AG04450 (cell line): ENCODE data around the gene ZNF507. TPM values are rescaled to one million over a fixed set of nuclear protein-coding genes. Genes with fewer than 3 reads are reported as not detected.

Source experiments
- CTCF ChIA-PET: fragments of 300-600, 350-600 bp; formaldehyde crosslinking; extraction: SDS; loops from one replicate; lab custom pipeline; 2022; ENCODE audit warnings: antibody characterized with exemption, inconsistent platforms; lab: Charles Lee
- POLR2A ChIA-PET: fragments of 350-600 bp; formaldehyde crosslinking; extraction: SDS; loops from one replicate; lab custom pipeline; 2021; ENCODE audit warnings: antibody characterized with exemption, inconsistent platforms; lab: Yijun Ruan, JAX
- DNase-seq: peaks from one replicate; pipeline ENCODE4 v3.0.0-alpha.2; 2011; ENCODE audit warnings: low read depth, low spot score
- H3K27ac ChIP-seq: one replicate; pipeline ENCODE4 v1.5.1; 2012; ENCODE audit warnings: low read depth, low read length, control low read depth
- H3K27me3 ChIP-seq: one replicate; pipeline ENCODE4 v1.6.0; 2012; ENCODE audit warnings: low read length; ENCODE audit not compliant: control insufficient read depth, insufficient read depth
- H3K4me3 ChIP-seq: 2 replicates; pipeline ENCODE4 v1.5.1; 2011; ENCODE audit warnings: mild to moderate bottlenecking, low read depth, low read length, control low read depth
- H3K9me3 ChIP-seq: 2 replicates; pipeline ENCODE4 v1.5.1; 2012; ENCODE audit warnings: low read length; ENCODE audit not compliant: control insufficient read depth, insufficient read depth
- CTCF ChIP-seq: IDR thresholded peaks from 2 replicates; pipeline ENCODE4 v1.5.1; 2011; ENCODE audit warnings: low read depth, low read length, control low read depth, inconsistent platforms
- polyA plus RNA-seq: library from polyadenylated mRNA; depleted of rRNA; stranded (reverse); fragments of >200 nt; gene quantifications from 2 replicates; pipeline ENCODE4 v1.2.3, GENCODE V29; 2011

The ZNF507 gene
- polyA plus RNA-seq, 1 experiment: 20.3 TPM

DNA sequence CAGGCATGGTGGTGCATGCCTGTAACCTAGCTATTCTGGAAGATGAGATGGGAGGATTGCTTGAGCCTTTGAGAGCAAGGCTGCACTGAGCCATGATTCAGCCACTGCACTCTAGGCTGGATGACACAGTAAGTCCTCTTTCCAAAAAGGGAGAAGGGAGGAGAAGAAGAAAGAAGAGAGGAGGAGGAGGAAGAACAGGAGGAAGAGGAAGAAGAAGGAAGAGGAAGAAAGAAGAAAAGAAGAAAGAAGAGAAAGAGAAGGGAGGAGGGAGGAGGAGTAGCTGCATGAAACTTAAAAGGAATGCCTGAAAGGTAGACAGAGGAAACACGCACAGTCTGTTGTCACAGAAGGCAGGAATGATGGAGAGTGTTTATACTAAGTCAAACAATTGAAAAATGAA lies 56.6 kb downstream of the ZNF507 start:
- Histone ChIP-seq H3K27me3 (no peaks in the 10 kb centered on the region), H3K27ac (no peak overlapping the region), H3K9me3 (no peaks in the 10 kb centered on the region; the same call in 1 of the 2 replicates), H3K4me3 (no peak overlapping the region)
- POLR2A ChIA-PET: no interaction called here
- CTCF ChIA-PET: no interaction called here
- DNase-seq: no peak
- TF ChIP-seq CTCF: no peak

- Histone ChIP-seq H3K9me3 (no peaks in the 10 kb centered on the region; the same call in 1 of the 2 replicates), H3K27me3 (no peaks in the 10 kb centered on the region), H3K4me3 (no peak overlapping the region), H3K27ac (no peak overlapping the region)
- TF ChIP-seq CTCF: no peak
- CTCF ChIA-PET: no interaction called here
- no peak for DNase-seq
- POLR2A ChIA-PET: interaction anchor here (0.7 kb wide), 1 partner anchor 29 kb away, joined by 3 read pairs; no protein-coding TSS in a partner anchor
These were observed 58.0 kb downstream of the ZNF507 start for GRCh38 chr19:32403291-32403995.

GRCh38 chr19:32404213-32404932 lies 59.0 kb downstream of the ZNF507 start:
- peak overlapping the region; percentile 77 for H3K27ac ChIP-seq
- CTCF ChIA-PET: no interaction called here
- no peak for DNase-seq

GRCh38 chr19:32404933-32405430 lies 59.6 kb downstream of the ZNF507 start:
- TF ChIP-seq CTCF: no peak
- no peak for DNase-seq
- POLR2A ChIA-PET: interaction anchor here (0.6 to 1.9 kb wide), 12 partner anchors 9 to 68 kb away, joined by 4 to 45 read pairs (median 6); partner anchors contain the start of gene ZNF507
- Histone ChIP-seq H3K9me3 (no peaks in the 10 kb centered on the region; the same call in 1 of the 2 replicates), H3K4me3 (peak overlapping the region; percentile 83), H3K27me3 (no peaks in the 10 kb centered on the region), H3K27ac (peak overlapping the region; percentile 77)
- CTCF ChIA-PET: interaction anchor here (0.6 to 1.0 kb wide), 2 partner anchors 48 to 252 kb away, joined by 4 to 7 read pairs; no protein-coding TSS in a partner anchor

More at GRCh38 chr19:32404213-32404932, 59.0 kb downstream of the ZNF507 start:
- TF ChIP-seq CTCF: no peak
- H3K4me3 ChIP-seq: peak overlapping the region; percentile 83
- H3K27me3 ChIP-seq: no peaks in the 10 kb centered on the region
- no peaks in the 10 kb centered on the region; the same call in 1 of the 2 replicates for H3K9me3 ChIP-seq
- POLR2A ChIA-PET: interaction anchor here (0.7 kb wide), 1 partner anchor 30 kb away, joined by 3 read pairs; no protein-coding TSS in a partner anchor
